ENCODE measurements around the gene CALB2.

The CALB2 gene

DNA sequence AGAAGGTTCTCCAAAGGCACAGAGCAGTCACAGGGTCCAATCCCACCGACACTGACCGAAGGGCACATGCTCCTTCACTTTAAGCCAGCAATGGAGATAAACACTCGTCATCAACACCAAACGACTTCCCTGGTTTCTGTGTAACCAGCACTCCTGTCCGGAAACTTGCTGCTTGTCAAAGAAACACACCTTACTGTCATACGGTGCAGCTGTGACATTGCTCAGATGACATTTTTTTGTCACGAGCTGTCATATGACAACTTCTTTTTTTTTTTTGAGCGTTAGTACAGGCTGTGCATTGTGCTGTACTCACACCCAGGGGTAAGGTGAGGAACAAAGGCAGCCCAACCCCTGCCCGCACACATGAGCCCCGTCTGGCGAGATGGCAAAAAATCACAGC is 44.2 kb downstream of the CALB2 start:
- no peak for DNase-seq (ENCODE audit: low read depth)
- TF ChIP-seq, protein P1, sequence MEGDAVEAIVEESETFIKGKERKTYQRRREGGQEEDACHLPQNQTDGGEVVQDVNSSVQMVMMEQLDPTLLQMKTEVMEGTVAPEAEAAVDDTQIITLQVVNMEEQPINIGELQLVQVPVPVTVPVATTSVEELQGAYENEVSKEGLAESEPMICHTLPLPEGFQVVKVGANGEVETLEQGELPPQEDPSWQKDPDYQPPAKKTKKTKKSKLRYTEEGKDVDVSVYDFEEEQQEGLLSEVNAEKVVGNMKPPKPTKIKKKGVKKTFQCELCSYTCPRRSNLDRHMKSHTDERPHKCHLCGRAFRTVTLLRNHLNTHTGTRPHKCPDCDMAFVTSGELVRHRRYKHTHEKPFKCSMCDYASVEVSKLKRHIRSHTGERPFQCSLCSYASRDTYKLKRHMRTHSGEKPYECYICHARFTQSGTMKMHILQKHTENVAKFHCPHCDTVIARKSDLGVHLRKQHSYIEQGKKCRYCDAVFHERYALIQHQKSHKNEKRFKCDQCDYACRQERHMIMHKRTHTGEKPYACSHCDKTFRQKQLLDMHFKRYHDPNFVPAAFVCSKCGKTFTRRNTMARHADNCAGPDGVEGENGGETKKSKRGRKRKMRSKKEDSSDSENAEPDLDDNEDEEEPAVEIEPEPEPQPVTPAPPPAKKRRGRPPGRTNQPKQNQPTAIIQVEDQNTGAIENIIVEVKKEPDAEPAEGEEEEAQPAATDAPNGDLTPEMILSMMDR (conservative IDR thresholded peaks at IDR 0.05; ENCODE audit: low read length) = no peak
- no peak overlapping the region for H3K4me3 ChIP-seq (ENCODE audit: low read length)

DNA sequence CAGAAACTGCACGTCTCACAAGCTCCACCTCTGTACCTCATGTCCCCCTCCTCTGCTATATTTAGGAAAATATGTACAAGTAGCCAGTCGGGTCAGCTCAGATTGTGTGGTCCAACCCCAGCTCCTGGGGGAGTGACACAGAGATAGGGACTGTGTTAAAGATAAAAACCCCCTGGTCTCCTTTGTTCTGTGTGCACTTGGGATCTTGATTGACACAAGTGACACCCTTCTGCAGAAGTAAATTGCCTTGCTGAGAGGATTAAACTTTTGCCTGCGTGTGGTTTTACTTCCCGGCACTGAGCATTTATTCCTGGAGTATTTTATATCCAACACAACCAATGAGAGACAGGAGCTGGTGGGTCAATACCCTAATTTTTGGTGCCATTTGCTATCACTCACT is 45.8 kb downstream of the CALB2 start:
- no peak for DNase-seq (ENCODE audit: low read depth)
- TF ChIP-seq, protein P1 (conservative IDR thresholded peaks at IDR 0.05; ENCODE audit: low read length) = no peak
- H3K4me3 ChIP-seq (ENCODE audit: low read length) = no peak overlapping the region

DNA sequence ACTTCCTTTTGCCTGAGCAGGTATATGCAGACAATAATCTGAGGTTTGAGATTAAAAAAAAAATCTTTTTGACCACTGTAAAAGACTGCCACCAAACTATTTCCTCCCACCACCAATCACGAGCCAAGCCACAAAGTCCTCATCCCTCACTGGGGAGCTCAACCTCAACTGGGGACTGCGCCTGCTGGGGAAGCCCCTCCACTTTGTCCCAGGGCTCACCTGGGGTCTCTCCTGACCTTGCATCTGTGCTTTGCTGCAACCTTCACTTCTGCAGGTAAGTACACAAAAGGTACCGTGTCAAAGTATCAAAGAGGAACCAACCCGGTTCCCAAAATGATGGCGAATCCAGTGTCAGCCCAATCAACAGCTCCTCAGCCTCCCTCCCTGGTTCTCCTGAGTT is 47.8 kb downstream of the CALB2 start:
- no peak for DNase-seq (ENCODE audit: low read depth)
- TF ChIP-seq, protein P1 (conservative IDR thresholded peaks at IDR 0.05; ENCODE audit: low read length) = no peak
- no peak overlapping the region for H3K4me3 ChIP-seq (ENCODE audit: low read length)

DNA sequence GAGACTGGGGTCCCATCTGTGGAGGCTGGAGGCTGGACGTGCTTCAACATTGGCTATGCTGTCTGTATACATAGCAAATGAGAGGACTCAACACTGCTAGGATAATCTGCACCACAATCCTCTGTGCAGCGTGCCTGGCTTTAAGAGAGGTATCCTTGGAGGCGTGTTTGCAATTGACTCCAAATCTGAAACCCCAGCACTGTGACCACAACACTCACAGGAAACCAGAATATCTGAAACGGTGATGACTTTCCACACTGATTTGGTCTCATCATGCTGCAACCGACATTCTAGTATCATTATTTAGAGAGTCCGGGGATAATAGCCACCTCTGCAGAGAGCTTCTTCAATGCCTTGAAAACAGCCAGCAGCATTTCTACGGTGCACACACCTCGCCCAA is 48.2 kb downstream of the CALB2 start:
- TF ChIP-seq, protein P1 (conservative IDR thresholded peaks at IDR 0.05; ENCODE audit: low read length) = no peak
- H3K4me3 ChIP-seq (ENCODE audit: low read length) = no peak overlapping the region
- DNase-seq (ENCODE audit: low read depth) = no peak

DNA sequence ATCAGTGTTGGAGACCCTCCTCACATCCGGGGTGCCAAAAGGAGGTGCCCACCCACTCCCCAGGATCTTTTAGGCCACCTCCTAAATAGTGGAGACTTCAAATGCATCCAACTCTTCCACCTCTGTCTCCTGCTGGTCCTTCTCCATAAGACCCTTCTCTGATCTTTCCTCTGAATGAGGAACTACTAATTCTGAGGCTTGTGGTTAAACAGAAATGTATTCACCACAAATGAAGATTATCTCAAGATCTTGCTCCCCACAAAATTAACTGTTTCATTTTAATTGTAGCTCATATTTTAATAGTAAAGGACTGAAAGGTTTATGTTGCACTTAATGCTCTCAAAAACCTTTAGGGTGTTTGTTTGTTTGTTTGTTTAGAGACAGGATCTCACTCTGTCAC is 49.2 kb downstream of the CALB2 start:
- no peak overlapping the region for H3K4me3 ChIP-seq (ENCODE audit: low read length)
- DNase-seq (ENCODE audit: low read depth) = no peak
- TF ChIP-seq, protein P1 (conservative IDR thresholded peaks at IDR 0.05; ENCODE audit: low read length) = no peak

DNA sequence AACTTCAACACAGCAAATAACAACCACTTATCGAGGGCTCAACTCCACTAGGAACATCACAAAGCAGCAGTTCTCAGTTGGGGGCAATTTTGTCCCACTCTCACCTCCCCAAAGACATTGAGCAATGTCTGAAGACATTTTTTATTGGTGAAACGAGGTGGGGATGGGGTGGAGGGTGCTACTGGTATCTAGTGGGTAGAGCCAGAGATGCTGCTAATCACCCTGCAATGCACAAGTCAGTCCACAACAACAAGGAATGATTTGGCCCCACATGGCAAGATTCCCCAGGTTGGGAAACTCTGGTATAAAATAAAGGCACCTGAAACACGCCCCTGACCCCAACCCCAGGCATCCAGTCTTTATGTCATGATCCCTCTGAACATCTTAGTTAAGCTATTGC is 50.0 kb downstream of the CALB2 start:
- TF ChIP-seq, protein P1 (conservative IDR thresholded peaks at IDR 0.05; ENCODE audit: low read length) = no peak
- no peak overlapping the region for H3K4me3 ChIP-seq (ENCODE audit: low read length)
- no peak for DNase-seq (ENCODE audit: low read depth)

DNA sequence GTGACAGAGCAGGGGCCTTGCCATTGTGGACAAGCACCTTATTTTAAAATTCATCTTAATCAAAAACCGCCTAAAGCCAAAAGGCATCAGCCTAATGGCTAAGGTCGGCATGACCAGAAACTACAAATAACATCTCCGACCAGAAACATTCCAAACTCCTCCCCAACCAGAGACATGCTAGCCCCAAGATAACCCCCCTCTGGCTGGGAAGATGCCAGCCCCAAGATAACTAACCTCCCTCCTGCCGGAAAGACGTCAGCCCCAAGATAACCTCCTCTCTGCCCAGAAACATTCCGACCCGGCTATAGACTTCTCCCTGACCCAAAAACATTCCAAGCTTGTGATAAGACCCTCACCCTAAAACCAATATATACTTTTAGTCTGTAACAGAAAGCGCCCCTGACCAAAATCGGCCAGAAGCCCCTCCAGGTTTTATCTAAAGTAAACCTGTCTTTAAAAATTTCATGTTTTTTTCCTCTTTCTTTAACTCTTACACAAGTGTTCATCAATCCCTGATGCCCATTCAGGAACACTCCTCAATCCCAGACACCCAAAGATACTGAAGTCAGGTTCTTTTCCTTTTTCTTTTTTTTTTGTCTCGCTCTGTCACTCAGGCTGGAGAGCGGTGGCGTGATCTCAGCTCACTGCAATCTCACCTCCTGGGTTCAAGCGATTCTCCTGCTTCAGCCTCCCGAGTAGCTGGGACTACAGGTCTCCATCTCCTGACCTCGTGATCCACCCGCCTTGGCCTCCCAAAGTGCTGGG is 50.7 kb downstream of the CALB2 start:
- no peak overlapping the region for H3K4me3 ChIP-seq (ENCODE audit: low read length)
- TF ChIP-seq, protein P1 (conservative IDR thresholded peaks at IDR 0.05; ENCODE audit: low read length) = no peak
- no peak for DNase-seq (ENCODE audit: low read depth)
